Measurements from ENCODE around the gene PPP2R1B. TPM values are rescaled to one million over a fixed set of nuclear protein-coding genes. Genes with fewer than 3 reads are reported as not detected.

PPP2R1B gene
- polyA plus RNA-seq, 1 donor (not counting 4 experiments of a cell fraction or from before 2014, with no cell fraction given): 33.6 TPM

DNA sequence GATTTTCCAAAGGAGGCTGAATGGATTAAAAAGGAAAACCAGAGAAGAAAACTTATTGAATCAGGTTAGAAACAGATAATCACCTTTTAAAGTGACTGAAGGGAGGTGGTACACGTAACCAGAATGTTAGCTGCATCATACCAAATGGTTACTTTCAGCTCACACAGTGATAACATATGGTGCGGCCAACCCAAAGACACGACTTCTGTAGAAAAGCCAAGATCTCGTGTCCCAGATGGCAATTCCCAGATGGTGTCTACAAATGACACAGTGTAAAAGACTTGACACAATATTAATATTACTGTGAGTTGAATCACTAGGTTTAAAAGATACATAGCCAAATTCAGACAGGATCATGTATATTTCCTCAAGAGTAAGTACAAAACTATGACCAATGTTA is 5.2 kb downstream of the PPP2R1B start:
- no peak overlapping the region for H2AFZ ChIP-seq (ENCODE audit: control insufficient read depth, low read length)
- no peak overlapping the region for H3K4me2 ChIP-seq (ENCODE audit: control insufficient read depth, extremely low read depth, insufficient read depth, low read depth, low read length)
- no peaks in the 10 kb centered on the region for H3K9me3 ChIP-seq (ENCODE audit: control insufficient read depth, low read depth, low read length)
- dilution Hi-C loops (cut with MboI; ENCODE audit: extremely low pct_ligation_motif_present, low sequenced_read_pairs): no loop called here
- TF ChIP-seq, protein P1, sequence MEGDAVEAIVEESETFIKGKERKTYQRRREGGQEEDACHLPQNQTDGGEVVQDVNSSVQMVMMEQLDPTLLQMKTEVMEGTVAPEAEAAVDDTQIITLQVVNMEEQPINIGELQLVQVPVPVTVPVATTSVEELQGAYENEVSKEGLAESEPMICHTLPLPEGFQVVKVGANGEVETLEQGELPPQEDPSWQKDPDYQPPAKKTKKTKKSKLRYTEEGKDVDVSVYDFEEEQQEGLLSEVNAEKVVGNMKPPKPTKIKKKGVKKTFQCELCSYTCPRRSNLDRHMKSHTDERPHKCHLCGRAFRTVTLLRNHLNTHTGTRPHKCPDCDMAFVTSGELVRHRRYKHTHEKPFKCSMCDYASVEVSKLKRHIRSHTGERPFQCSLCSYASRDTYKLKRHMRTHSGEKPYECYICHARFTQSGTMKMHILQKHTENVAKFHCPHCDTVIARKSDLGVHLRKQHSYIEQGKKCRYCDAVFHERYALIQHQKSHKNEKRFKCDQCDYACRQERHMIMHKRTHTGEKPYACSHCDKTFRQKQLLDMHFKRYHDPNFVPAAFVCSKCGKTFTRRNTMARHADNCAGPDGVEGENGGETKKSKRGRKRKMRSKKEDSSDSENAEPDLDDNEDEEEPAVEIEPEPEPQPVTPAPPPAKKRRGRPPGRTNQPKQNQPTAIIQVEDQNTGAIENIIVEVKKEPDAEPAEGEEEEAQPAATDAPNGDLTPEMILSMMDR (optimal IDR thresholded peaks at IDR 0.05 in 1 of 3, IDR thresholded peaks at IDR 0.05 in 1 of 3, conservative IDR thresholded peaks at IDR 0.05 in 1 of 3; ENCODE audit: extremely low read depth in 1 of 3, insufficient read depth in 2 of 3, low read length in 3 of 3): no peak
- no peak for TF ChIP-seq EZH2 (IDR thresholded peaks at IDR 0.05; ENCODE audit: low read length)
- H3K27ac ChIP-seq (ENCODE audit: control insufficient read depth, insufficient read depth, low read length): no peak overlapping the region
- DNase-seq (ENCODE audit: low read depth, low spot score): no peak
- no peaks in the 10 kb centered on the region for H3K9me1 ChIP-seq (ENCODE audit: control insufficient read depth, extremely low read depth, insufficient read depth, low read length)
- peaks cover 5% of the 10 kb centered on the region for H3K4me1 ChIP-seq (ENCODE audit: control insufficient read depth, extremely low read depth, insufficient read depth, low read length)
- H3K36me3 ChIP-seq (ENCODE audit: control insufficient read depth in 2 of 2, extremely low read depth in 1 of 2, insufficient read depth in 2 of 2, low read length in 2 of 2): peaks cover 10 to 32% of the 10 kb centered on the region in 2 experiments
- FAIRE-seq: no peak
- H3K27me3 ChIP-seq (ENCODE audit: control insufficient read depth, extremely low read depth, insufficient read depth, low read length): no peaks in the 10 kb centered on the region
- no peaks in the 10 kb centered on the region for H4K20me1 ChIP-seq (ENCODE audit: control insufficient read depth, extremely low read depth, insufficient read depth, low read length)
- no peak overlapping the region for H3K9ac ChIP-seq (ENCODE audit: control insufficient read depth, extremely low read depth, insufficient read depth, low read length)
- H3K79me2 ChIP-seq (ENCODE audit: control insufficient read depth, insufficient read depth, low read length): peaks cover 22% of the 10 kb centered on the region
- H3K4me3 ChIP-seq (ENCODE audit: control insufficient read depth in 2 of 3, extremely low read depth in 1 of 3, insufficient read depth in 2 of 3, low read depth in 1 of 3, low read length in 3 of 3): no peak overlapping the region

GRCh38 chr11:111759778-111760407 is 6.3 kb downstream of the PPP2R1B start:
- Histone ChIP-seq H3K79me2 (ENCODE audit: control insufficient read depth, insufficient read depth, low read length) (peaks cover 14% of the 10 kb centered on the region), H3K4me2 (ENCODE audit: control insufficient read depth, extremely low read depth, insufficient read depth, low read depth, low read length) (no peak overlapping the region)
- dilution Hi-C loops (cut with MboI; ENCODE audit: extremely low pct_ligation_motif_present, low sequenced_read_pairs): loop anchor here (5.0 kb wide), 1 partner anchor 47 kb away; no protein-coding TSS in a partner anchor

More at GRCh38 chr11:111759778-111760407, 6.3 kb downstream of the PPP2R1B start:
- no peak overlapping the region for H3K4me3 ChIP-seq (ENCODE audit: control insufficient read depth in 2 of 3, extremely low read depth in 1 of 3, insufficient read depth in 2 of 3, low read depth in 1 of 3, low read length in 3 of 3)
- H3K36me3 ChIP-seq (ENCODE audit: control insufficient read depth in 2 of 2, extremely low read depth in 1 of 2, insufficient read depth in 2 of 2, low read length in 2 of 2): peaks cover 11 to 37% of the 10 kb centered on the region in 2 experiments
- TF ChIP-seq, protein P1 (optimal IDR thresholded peaks at IDR 0.05 in 1 of 3, IDR thresholded peaks at IDR 0.05 in 1 of 3, conservative IDR thresholded peaks at IDR 0.05 in 1 of 3; ENCODE audit: extremely low read depth in 1 of 3, insufficient read depth in 2 of 3, low read length in 3 of 3): no peak
- TF ChIP-seq EZH2 (IDR thresholded peaks at IDR 0.05; ENCODE audit: low read length): no peak
- H3K27me3 ChIP-seq (ENCODE audit: control insufficient read depth, extremely low read depth, insufficient read depth, low read length): no peaks in the 10 kb centered on the region
- no peak overlapping the region for H3K27ac ChIP-seq (ENCODE audit: control insufficient read depth, insufficient read depth, low read length)
- H3K4me1 ChIP-seq (ENCODE audit: control insufficient read depth, extremely low read depth, insufficient read depth, low read length): peaks cover 5% of the 10 kb centered on the region
- H3K9ac ChIP-seq (ENCODE audit: control insufficient read depth, extremely low read depth, insufficient read depth, low read length): no peak overlapping the region
- H2AFZ ChIP-seq (ENCODE audit: control insufficient read depth, low read length): no peak overlapping the region
- H3K9me3 ChIP-seq (ENCODE audit: control insufficient read depth, low read depth, low read length): no peaks in the 10 kb centered on the region
- FAIRE-seq: no peak
- no peaks in the 10 kb centered on the region for H3K9me1 ChIP-seq (ENCODE audit: control insufficient read depth, extremely low read depth, insufficient read depth, low read length)
- no peaks in the 10 kb centered on the region for H4K20me1 ChIP-seq (ENCODE audit: control insufficient read depth, extremely low read depth, insufficient read depth, low read length)
- DNase-seq (ENCODE audit: low read depth, low spot score): no peak
